OCI-M1 (cell line): ENCODE measurements around the gene CACUL1.
"Not testable (repeated sequence)": the region's sequence is repeated elsewhere in the genome, so short reads cannot be mapped to it uniquely, and the experiment has no call there.

Experiments
- DNase-seq: peaks from one replicate; lab custom pipeline; 2025; lab: John Stamatoyannopoulos, UW

CACUL1 gene

DNA sequence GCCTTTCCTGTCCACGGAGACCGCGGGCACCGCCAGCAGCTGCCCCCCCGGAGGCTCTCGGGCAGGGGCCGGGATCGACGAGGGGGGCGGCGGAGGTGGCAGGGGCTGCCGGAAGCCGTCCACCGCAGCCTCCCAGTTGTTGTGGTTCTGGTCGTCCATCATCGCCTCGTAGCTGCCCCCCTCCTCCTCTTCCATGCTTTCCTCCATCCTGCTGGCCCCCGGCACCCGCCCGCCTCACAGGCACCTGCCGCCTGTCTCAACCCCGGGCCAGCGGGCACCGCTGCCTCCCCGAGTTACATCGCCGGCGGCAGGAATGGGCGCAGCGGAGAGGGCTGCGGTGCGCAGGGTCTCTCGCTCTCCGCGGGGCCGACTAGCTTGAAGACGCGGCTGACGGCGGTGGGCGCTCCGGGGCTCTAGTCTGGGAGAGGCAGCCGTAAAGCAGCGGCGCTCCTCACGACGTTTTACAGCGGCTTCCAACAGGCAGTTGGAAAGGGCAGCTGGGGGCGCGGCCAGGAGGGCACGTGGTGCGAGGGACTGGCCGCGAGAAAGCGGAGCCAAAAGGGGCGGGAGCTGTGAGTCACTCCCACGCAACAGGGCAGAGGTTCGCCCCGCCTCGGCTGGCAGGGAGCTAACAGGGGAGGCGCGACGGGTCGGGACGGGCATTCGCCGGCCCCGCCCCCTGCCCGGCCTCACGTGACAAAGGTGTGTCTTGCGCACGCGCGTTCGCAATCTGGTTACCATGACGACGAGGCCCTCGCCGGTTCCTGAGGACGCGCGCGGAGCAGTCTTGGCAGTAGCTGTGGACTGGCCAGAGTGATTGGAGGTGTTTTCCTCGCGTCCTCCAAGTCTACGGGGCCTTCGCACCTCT, at the start of gene CACUL1:
Gene CACUL1, minus strand, starts transcription at position 415 of the 868 bp plus-strand sequence. Its CDS starts 208 bp downstream, at position 207.
- DNase-seq, result peak; percentile 100

DNA sequence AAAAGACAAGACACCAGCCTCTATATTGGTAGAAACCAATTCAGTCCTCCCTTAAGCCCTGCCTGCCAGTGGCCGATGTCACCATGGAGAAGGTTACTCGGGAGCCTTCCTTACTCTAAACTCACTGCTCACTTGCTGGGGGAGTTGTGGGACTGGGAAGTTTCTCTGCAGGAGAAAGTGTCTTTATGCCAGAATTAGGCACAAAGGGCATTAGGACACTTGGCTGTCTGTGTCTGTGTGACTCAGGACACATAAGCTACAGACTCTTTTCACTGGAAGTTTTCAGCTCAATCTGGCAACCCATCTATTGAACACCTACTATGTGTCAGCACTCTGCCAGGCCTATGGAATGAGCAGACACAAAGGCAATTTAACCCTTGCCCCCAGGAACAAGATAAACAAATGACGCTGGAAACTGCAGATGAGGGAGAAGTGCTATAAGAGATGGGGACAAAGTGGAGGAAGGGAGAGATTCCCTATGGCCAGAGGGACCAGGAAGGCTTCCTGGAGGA, 49.5 kb upstream of the CACUL1 start:
- DNase-seq, result no peak

DNA sequence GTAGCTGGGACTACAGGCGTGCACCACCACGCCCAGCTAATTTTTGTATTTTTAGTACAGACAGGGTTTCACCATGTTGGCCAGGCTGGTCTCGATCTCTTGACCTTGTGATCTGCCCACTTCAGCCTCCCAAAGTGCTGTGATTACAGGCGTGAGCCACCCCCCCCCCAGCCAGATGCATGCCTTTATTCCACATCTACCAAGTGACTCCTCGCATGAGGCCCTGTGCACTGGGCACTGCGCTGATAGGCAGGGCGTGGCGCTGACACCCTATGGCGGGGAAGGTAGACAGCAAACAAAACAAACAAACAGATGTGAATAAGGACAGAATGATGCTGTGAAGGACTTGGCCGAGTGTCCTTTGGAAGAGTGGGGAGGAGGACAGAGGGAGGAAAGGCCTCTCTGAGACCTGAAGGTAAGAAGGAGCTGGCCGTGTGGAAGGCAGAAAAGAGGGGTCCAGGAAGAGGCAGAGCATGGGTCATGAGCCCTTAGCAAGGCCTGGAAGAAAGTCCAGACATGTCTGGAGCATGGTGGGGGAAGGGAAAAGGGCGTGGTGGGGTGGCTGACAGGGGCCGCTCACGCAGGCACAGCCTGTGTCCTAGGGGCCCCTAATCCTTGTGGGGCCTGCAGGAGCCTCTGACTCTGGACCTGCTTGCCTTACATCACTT, 47.5 kb upstream of the CACUL1 start:
- no peak for DNase-seq

DNA sequence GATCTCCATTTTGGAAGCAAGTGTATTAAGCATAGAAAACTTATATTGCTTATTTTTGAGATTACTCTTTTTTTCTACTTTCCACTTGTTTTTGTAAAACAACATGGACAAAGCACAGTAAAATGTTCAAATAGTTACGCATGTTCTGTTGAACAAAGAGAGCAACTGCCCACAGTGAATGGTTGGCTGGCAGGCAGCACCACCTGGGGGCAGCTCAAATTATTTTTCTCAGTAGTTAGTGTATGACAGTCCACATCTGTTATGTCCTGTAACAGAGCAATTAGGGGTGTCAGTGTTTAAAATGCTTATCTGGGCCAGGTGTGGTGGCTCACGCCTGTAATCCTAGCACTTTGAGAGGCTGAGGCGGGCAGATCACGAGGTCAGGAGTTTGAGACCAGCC, 46.1 kb upstream of the CACUL1 start:
- DNase-seq, result peak; percentile 66

DNA sequence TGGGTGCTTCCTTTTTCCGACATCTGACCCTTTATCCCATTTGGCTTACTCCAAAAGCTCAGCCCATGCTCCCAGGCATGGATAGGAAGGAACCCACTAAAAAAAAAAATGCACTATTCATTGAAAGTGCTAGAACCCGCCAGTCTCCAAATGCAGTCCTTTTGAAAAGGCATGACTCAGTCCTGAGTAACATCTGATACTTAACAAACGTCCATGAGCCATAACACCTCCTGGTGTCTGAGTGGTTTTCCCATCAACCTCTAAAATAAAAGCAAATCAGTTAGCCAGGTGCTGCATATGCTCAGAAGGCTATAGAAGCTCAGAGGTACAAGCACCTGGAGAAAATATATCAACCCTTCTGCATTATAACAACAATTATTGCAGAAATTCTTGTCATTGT, 45.0 kb upstream of the CACUL1 start:
- DNase-seq, result no peak

DNA sequence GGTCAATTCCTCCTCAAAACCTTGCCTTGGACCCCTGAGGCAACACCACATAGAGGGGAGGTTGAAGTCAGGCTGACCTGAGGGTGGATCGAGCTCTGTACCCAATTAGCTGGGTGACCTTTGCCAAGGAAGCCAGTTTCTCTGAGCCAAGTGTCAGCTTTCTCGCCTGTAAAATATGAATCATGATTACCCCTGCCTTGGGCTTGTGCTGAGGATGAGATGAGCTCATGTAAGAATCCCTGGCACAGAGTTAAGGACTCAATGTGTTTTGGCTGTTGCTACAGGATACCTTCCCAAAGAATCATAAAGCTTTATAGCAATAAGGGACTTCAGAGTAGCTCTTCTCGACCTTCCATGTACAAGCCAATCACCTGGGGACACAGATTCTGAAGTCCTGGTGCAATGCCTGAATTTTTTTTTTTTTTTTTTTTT, 43.5 kb upstream of the CACUL1 start:
- no peak for DNase-seq

DNA sequence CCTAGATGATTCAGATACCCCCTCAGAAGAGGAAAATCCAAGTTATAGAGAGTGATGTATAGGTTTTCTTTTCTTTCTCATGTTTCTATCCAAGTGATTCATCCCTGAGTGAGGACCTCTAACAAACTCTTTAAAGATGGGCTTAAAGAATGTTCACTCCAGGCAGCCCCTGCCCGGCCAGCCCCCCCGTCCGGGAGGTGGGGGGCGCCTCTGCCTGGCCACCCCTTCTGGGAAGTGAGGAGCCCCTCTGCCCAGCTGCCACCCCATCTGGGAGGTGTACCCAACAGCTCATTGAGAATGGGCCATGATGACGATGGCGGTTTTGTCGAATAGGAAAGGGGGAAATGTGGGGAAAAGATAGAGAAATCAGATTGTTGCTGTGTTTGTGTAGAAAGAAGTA, 40.2 kb upstream of the CACUL1 start:
- DNase-seq, result not testable (repeated sequence)

DNA sequence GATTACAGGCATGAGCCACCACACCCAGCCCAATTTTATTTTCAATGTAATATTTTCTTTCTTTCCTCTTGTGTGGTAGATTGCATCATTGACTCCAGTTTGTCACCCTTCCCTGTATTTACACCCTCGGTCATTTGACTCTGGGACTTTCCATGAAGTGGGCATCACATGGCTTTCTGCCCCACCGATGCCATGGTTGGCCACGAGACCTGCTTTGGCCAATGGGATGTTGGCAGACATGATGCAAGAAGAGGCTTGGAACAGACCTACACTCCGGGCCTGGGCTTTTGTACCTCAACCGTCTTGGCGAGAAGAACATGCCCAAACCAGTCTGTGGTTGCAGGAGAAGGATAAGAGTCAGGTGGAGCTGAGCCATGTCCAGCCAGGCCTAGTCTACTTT, 38.8 kb upstream of the CACUL1 start:
- no peak for DNase-seq

DNA sequence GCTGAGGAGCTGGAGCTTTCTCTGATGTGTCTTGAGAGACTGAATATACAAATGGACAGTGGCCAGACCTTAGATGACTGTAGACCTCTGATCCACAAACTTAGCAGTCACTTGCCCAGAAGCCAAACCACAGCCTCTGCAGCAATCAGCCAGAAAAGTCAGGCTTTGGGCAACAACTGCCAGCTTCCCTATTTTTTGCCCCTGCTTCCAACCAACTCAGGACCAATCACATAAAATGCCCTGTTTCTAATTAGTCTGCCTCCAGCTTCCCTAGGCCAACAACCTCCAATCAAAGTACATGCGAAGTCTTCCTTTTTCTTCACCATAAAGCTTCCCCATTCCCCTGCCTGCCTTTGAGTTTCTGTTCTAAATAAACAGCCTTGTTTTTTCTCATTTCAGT, 37.8 kb upstream of the CACUL1 start:
- DNase-seq, result peak; percentile 56

DNA sequence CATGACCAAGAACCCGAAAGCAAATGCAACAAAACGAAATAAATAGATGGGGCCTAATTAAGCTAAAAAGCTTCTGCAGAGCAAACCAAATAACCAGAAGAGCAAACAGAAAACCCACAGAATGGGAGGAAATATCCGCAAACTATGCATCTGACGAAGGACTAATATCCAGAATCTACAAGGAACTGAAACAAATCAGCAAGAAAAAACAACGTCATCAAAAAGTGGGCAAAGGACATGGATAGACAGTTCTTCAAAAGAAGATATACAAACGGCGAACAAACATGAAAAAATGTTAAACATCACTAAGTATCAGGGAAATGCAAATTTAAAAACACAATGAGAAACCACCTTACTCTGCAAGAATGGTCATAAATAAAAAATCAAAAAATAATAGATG, 35.3 kb upstream of the CACUL1 start:
- no peak for DNase-seq

DNA sequence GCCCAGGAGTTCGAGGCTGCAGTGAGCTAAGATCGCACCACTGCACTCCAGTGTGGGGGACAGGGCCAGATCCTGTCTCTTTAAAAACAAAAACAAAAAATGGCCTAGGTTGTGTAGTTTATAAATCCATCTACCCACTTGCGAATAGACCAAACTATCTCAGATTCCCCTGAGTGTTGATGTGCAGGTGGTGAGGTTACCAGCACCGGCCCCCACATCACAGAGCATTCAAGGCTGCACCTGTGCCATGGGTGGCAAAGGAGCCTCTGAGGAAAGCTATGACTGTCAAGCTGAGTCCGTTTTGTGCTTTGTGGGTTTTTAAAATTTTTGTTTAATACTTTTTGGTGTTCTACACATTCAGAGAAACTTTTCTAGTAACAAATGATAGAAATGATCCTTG, 30.8 kb upstream of the CACUL1 start:
- no peak for DNase-seq

DNA sequence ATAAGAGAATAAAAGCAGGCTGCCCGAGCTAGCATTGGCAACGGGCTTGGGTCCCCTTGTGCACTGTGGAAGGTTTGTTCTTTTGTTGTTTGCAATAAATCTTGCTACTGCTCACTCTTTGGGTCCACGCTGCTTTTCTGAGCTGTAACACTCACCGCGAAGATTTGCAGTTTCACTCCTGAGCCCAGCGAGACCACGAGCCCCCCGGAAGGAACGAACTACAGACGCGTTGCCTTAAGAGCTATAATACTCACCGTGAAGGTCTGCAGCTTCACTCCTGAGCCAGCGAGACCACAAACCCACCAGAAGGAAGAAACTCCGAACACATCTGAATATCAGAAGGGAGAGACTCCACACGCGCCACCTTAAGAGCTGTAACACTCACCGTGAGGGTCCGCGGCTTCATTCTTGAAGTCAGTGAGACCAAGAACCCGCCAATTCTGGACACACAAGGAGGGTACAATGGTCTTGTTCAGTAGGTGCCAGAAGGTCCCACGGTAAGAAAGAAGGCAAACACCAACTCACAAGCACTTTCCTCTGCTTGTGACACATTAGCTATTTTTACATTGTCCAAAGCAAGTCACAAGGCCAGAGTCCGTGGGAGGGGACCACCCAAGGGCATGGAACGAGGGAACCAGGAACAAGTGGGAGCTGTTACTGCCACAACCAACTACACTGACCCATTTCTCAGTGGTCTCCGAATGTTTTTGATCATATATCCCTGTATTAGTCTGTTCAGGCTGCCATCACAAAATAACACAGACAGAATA, 29.2 kb upstream of the CACUL1 start:
- DNase-seq, result no peak

DNA sequence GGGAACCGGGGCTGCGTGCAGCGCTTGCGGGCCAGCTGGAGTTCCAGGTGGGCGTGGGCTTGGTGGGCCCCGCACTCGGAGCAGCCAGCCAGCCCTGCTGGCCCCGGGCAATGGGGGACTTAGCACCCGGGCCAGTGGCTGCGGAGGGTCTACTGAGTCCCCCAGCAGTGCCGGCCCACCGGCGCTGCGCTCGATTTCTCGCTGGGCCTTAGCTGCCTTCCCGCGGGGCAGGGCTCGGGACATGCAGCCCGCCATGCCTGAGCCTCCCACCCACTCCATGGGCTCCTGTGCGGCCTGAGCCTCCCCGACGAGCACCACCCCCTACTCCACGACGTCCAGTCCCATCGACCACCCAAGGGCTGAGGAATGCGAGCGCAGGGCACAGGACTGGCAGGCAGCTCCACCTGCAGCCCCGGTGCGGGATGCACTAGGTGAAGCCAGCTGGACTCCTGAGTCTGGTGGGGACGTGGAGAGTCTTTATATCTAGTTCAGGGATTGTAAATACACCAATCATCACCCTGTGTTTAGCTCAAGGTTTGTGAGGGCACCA, 28.2 kb upstream of the CACUL1 start:
- not testable (repeated sequence) for DNase-seq

DNA sequence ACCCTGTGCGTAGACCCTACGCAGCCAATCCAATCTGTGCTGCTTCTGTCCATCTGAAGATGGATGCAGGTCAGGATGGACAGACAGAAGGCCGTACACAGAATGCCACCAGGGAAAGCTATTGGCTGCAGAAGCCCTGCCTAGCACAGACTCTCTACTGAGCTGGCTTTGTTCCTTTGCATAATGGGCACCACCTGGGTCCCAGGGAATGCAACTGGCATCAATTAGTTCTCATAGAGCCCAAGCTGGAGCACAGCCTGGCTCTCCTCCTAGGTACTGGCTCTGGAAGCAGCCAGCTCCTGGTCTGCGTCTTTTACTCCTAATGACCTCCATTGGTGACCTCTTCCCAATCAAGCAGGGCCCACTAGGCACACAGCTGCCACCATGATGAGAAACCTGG, 26.8 kb upstream of the CACUL1 start:
- no peak for DNase-seq

DNA sequence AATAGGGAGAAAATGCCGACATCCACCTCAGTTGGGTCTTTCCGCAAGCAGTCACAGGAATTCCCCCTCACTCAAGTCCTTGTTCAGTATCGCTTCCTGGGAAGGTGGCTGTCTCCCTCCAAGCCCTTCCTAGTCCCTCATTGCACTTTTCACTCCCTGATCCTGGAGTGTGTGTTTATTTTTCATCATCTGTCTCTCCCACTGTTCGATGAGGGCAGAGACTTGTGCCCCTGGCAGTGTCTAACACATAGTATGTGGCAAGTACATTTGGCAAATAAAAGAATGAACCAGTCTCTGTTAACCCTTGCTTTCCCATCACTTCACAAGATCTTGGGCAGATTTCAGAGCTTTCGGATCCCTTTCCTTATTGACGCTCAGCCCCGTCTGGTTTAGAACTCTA, 24.0 kb upstream of the CACUL1 start:
- no peak for DNase-seq

DNA sequence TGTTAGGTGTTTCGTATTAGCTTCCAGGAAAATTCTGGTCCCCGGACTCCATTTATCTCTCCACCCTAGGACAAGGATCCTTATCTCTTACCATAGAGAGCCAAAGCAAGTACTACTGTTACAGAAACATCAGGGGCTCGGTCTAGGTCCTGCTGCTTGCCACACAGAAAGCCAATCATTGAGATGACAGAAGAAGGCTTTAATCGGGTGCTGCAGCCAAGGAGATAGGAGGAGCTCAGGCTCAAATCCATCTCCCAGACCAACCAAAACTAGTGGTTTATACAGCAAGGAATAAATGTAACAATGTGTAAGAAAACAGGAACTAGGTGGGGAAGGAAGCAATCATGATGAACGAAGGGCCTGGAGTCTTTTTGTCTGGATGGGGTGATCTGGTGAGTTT, 22.2 kb upstream of the CACUL1 start:
- no peak for DNase-seq

DNA sequence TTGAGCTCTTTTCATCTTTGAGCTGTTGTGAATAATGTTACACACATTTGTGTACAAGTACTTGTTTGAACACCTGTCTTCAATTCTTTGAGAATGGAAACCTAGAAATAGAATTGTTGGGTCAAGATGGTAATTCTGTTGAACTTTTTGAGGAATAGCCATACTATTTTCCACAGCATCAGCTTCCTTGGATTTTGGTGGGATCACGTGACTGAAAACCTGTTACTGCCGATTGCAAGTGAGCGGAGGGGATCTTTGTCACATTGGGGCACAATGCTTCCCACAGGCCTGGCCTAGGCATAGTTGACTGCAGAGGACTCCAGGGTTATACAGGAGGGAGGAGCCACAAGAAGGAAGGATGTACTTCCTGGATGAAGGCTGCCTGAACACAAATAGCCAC, 21.3 kb upstream of the CACUL1 start:
- DNase-seq, result no peak

DNA sequence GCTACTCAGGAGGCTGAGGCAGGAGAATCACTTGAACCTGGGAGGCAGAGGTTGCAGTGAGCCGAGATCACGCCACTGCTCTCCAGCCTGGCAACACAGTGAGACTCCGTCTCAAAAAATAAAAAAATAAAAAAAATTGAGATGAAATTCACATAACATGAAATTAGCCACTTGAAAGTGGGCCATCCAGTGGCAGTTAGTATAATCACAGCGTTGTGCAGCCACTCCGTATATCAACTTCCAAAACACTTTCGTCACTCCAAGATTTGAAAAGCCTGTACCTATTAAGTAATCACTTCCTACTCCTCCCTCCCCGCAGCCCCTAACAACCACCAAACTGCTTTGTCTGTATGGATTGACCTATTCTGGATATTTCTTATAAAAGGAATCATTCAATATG, 20.7 kb upstream of the CACUL1 start:
- DNase-seq, result no peak

DNA sequence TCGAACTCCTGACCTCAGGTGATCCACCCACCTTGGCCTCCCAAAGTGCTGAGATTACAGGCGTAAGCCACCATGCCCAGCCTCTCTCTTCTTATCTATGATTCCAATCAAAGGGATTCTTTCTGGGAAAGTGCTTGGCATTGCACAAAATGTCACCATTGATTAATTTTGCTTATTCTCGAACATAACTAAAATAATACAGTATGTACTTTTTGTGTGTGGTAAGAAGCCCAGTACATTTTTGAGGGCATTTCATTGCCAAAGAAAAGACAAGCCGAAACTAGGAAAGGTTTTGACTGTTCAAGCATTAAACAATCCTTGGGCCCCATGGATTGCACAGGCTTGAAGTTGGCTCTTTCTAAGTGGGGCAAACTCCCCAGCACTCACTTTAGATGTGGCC, 18.3 kb upstream of the CACUL1 start:
- no peak for DNase-seq

DNA sequence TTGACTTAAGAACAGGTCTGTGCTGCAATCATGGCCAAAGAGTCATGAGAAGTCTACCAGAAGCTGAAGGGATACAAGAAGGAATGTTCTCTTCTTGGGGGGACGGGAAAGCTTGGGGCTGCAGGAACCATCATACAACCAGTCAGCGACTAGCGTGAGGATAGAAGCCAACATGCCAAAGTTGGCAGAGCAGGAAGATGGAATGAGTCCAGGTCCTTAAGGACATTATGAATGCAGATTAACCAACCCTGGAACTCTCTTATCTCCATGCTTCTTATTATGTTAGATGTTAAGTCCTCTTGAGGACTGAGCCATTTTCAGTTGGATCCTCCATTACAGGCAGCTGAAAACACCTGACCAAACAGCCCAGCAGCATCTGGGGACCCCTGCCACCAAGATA, 17.2 kb upstream of the CACUL1 start:
- no peak for DNase-seq

DNA sequence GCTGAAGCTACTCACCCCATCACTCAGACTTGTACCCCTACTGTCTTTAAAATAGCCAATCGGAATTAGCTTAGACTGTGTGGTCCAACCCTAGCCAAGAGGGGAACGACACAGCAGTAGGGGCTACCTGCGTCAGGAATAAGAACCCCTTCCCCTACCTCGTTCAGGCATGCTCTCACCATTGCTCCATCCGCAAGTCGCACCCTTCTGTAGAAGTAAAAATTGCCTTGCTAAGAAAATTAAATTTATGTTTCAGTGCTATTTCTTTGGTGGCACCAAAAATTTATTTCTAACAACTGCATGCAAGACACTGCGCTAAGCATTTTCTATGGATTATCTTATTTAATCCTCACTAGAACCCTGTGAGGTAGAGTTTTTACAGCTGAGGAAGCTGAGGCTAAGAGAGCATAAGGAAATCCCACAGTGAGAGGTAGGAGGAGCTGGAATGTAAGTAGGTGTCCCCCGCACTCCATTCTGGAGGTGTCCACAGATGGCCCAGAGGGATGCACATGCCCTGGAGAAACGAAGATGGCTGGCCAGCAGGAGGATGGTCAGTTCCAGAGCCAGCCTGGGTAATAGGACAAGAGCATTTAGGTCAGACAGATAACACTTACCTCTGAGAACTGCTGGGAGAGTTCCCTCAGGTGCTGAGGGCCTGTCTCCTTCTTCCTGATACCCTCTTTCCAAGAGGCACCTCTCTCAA, 15.3 kb upstream of the CACUL1 start:
- DNase-seq, result no peak
